DND-41 (cell line): ENCODE data around the gene TMEM255B.

Experiments
- EZH2 ChIP-seq: IDR thresholded peaks from 3 replicates; pipeline ENCODE4 v1.6.1; 2012; ENCODE audit warnings: borderline replicate concordance, low read depth, mild to moderate bottlenecking, moderate library complexity, low read length, inconsistent platforms; ENCODE audit not compliant: severe bottlenecking
- TF ChIP-seq, protein P1 (sequence below): IDR thresholded peaks from 2 replicates; pipeline ENCODE4 v1.5.1; 2012; ENCODE audit warnings: borderline replicate concordance, low read length, moderate library complexity, mild to moderate bottlenecking; ENCODE audit not compliant: poor library complexity, severe bottlenecking; ENCODE audit errors: extremely low read depth

DNA sequence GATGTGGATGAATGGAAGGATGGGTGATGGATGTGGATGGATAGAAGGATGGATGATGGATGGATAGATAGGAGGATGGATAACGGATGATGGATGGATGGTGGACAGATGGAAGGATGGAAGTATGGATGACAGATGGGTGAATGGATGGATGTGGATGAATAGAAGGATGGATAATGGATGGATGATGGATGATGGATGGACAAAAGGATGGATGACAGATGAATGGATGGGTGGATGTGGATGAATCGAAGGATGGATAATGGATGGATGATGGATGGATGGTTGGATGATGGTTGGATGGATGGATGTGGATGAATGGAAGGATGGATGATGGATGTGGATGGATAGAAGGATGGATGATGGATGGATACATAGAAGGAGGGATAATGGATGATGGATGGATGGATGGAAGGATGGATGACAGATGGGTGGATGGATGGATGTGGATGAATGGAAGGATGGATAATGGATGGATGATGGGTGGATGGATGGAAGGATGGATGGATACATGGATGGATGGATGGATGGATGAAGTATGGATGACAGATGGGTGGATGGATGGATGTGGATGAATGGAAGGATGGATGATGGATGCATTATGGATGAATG is 39.3 kb downstream of the TMEM255B start:
- TF ChIP-seq, protein P1, sequence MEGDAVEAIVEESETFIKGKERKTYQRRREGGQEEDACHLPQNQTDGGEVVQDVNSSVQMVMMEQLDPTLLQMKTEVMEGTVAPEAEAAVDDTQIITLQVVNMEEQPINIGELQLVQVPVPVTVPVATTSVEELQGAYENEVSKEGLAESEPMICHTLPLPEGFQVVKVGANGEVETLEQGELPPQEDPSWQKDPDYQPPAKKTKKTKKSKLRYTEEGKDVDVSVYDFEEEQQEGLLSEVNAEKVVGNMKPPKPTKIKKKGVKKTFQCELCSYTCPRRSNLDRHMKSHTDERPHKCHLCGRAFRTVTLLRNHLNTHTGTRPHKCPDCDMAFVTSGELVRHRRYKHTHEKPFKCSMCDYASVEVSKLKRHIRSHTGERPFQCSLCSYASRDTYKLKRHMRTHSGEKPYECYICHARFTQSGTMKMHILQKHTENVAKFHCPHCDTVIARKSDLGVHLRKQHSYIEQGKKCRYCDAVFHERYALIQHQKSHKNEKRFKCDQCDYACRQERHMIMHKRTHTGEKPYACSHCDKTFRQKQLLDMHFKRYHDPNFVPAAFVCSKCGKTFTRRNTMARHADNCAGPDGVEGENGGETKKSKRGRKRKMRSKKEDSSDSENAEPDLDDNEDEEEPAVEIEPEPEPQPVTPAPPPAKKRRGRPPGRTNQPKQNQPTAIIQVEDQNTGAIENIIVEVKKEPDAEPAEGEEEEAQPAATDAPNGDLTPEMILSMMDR: no peak
- no peak for TF ChIP-seq EZH2
